GM12801 (cell line): ENCODE data around the gene KRT80.

Source experiments
- CTCF ChIP-seq: IDR thresholded peaks from one replicate; pipeline ENCODE4 v1.5.1; 2011; ENCODE audit warnings: control low read depth; ENCODE audit not compliant: insufficient read length; ENCODE audit errors: extremely low read depth

The KRT80 gene

GRCh38 chr12:52218001-52218400 is 26.2 kb upstream of the KRT80 start:
- no peak for TF ChIP-seq CTCF

GRCh38 chr12:52217223-52217622 is 25.4 kb upstream of the KRT80 start:
- no peak for TF ChIP-seq CTCF

- no peak for TF ChIP-seq CTCF
These were observed 25.0 kb upstream of the KRT80 start for GRCh38 chr12:52216807-52217206.

GRCh38 chr12:52216100-52216499 is 24.3 kb upstream of the KRT80 start:
- TF ChIP-seq CTCF, result no peak

- TF ChIP-seq CTCF, result no peak
These were observed 23.8 kb upstream of the KRT80 start for GRCh38 chr12:52215587-52216031.

- TF ChIP-seq CTCF, result no peak
These were observed 22.6 kb upstream of the KRT80 start for GRCh38 chr12:52214421-52214802.

GRCh38 chr12:52213564-52214420 is 22.0 kb upstream of the KRT80 start:
- TF ChIP-seq CTCF, result no peak
